Gastrocnemius medialis (tissue), 4 donors: Measurements from ENCODE around the gene NCKAP1.

Source experiments
- CTCF ChIP-seq, 5 experiments: fragments of 450-650 bp in 3 of 5; fragments of 200-600 bp in 2 of 5; sonication (generic) in 2 of 5; IDR thresholded peaks in 4 of 5; conservative IDR thresholded peaks in 1 of 5; 1 replicate in 4 of 5; 2 replicates in 1 of 5; pipeline ENCODE4 v1.5.1; 2016 to 2019; ENCODE audit warnings: antibody characterized with exemption in 5 of 5, mild to moderate bottlenecking in 3 of 5, moderate library complexity in 3 of 5
- POLR2A ChIP-seq, 2 donors: fragments of 450-650 bp; IDR thresholded peaks; one replicate each; pipeline ENCODE4 v1.6.1; 2017; ENCODE audit warnings: antibody characterized with exemption in 2 of 2, mild to moderate bottlenecking in 2 of 2, moderate library complexity in 2 of 2

- TF ChIP-seq POLR2A (IDR thresholded peaks at IDR 0.05) (no peak), CTCF (IDR thresholded peaks at IDR 0.05 in 4 of 5, conservative IDR thresholded peaks at IDR 0.05 in 1 of 5) (no peak)
Observed at GRCh38 chr2:182887753-182888415, 150.4 kb downstream of the NCKAP1 start.
